Esophagus squamous epithelium (tissue), 4 donors: Measurements from ENCODE around the gene HDGFL2.

ENCODE experiments used
- CTCF ChIP-seq, 6 experiments: fragments of 450-650 bp in 4 of 6; fragments of 200-600 bp in 2 of 6; sonication (generic) in 2 of 6; IDR thresholded peaks; one replicate each; pipeline ENCODE4 v1.5.1; 2016 to 2019; ENCODE audit warnings: antibody characterized with exemption in 6 of 6, mild to moderate bottlenecking in 4 of 6, moderate library complexity in 4 of 6
- POLR2A ChIP-seq, 4 donors: fragments of 450-650 bp; IDR thresholded peaks; one replicate each; pipeline ENCODE4 v1.6.1; 2017; ENCODE audit warnings: antibody characterized with exemption in 4 of 4, mild to moderate bottlenecking in 4 of 4, moderate library complexity in 3 of 4

- TF ChIP-seq CTCF (IDR thresholded peaks at IDR 0.05) (no peak), POLR2A (IDR thresholded peaks at IDR 0.05) (no peak)
Measured at GRCh38 chr19:4513248-4513647, 41.2 kb downstream of the HDGFL2 start.
